HL-60/S4 treated with retinoic acid at 250 ng/mL for 4 days and 3 days (cell line): ENCODE results near the gene DPP10.
"Not testable (repeated sequence)": the region's sequence is repeated elsewhere in the genome, so short reads cannot be mapped to it uniquely, and the experiment has no call there.

Experiments used
- in situ Hi-C: fragments of 300-500 bp; cut with MboI; formaldehyde crosslinking; loops from 2 replicates; pipeline ENCODE4 v1.7.0; 2022; ENCODE audit warnings: low sequenced_read_pairs

Gene DPP10

DNA sequence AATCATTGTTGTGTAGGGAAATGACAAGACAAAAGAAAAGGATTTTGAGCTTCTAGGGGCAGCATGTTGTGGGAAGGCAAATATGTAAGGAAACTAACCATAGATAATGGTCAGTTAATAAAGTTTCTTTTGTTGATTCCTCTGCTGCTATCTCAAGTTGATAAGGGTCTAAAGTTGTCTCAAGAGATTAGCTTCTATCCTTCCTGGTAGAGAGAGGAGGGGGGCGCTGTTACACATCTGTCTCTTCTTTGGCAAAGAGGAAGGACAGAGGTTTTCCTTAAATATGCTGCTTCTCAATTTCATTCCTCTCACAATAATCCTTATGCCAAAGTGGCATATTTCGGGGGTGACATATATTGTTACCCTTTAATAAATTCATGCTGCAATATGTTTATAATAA, 944.0 kb downstream of the DPP10 start:
- in situ Hi-C loops: no loop called here

DNA sequence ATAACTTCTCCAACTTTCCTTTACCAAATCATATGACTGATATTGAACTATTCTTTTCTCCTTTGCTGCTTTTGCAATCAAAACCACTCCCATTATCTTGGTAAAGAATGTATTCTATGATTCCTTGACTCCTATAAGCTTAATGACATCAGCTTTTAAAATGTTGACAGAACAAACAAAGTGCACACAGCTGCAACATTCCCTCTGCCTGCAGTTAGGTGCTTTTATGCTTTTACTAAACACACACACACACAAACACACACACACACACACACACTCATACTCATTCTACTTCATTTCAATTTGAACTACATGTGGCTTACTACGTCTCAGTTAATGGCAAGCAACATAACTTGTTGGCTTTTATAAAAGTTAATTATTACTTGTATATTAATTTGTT, 946.6 kb downstream of the DPP10 start:
- in situ Hi-C loops: no loop called here

DNA sequence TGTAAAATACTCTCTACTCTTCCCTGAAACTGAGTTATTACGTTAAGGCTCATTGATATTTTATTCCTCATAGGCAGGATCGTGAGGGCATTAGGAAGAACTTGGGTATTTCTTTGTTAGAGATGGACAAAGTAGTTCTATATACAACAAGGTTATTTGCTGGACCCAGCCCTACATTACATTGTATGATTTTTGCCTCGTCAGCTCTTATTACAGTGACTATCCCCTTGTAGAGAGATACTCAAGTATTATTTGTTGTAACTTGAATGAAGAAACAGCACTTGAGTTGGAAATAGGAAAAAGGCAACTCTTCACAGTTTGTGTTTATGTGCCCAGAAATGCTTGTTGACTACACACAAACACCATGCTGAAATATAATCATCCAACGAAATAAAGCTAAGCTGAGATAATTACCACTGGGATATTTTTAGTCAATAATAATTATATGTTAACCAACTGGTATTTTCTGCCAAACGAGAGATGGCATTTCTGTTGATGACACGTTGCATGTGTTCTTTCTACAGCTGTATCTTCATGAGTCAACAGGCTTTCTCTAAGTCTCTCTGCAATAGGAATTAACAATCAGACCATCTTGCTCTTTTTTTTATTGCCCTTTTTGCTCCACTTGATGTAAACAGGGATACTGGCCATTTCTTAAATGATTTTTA, 947.6 kb downstream of the DPP10 start:
- in situ Hi-C loops: no loop called here

DNA sequence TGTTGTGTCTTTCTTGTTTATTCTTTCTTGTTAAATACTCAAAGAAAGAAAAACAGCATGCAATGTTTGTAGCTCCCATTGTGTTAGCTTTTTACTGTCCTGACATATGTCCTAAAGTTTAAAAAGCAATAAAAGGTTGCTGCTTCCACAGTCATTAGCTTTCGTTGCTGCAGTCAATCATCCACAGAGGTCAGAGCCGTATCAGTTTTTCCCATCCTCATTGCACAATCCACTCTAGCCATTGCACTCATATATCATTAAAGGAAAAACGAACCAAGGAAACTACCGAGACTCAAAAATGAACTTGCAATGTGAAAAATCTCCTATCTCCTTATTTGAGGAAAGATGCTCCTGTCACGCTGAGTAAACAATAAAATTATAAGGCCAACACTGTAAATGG, 954.1 kb downstream of the DPP10 start:
- in situ Hi-C loops: no loop called here

DNA sequence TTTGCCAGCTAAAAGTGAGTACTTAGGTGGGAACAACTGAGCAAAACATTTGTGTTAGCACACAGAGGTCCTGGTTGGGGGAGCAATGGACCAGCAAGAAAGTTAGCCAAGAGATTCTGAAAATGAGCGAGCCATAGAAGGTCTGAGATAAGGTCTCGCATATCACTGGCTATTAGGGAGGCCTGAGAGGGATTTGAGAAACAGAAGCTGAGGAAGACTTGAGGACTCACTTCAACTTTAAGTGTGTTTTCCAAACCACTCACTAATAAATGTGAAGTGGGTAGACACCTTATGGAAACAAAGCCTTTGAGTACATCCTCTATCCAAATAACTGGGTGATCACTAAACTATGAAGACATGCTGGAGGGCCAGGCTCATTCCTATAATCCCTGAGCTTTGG, 958.5 kb downstream of the DPP10 start:
- in situ Hi-C loops: no loop called here

DNA sequence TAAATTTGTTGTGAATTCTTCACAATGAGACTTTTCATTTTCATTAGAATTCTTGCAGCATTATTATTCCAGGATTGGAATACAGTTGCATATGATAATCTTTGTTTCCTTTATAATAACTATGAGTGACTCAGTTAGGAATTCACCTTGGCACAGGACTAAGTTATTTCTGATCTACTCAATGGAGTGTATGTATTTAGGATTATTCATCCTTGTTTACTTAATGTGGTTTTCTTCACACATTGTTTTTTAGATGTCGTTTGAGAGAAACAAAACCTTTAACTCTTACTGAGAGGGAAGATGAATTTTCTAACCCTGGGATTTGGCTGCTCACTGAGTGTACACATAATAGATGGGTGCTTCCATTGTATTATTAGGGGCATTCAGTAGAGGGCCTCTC, 970.1 kb downstream of the DPP10 start:
- in situ Hi-C loops: no loop called here

DNA sequence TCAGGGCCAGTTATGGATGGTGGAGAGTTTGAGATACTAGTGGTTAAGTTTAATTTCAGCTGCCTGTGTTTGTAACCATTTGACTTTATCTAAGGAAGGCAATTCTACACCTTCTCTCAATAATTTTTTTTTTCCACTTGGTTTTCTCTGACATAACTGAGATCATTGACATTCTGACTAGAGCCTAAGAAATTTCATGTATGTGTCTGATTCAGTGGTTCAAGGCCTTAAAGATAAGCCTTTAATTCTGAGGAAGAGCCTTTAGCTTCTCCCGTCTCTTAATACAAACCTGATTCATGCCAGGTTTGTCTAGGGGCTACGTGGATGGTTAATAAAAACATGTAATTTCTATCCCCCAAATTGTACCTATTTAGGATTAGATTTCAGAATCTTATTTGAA, 971.4 kb downstream of the DPP10 start:
- in situ Hi-C loops: no loop called here

DNA sequence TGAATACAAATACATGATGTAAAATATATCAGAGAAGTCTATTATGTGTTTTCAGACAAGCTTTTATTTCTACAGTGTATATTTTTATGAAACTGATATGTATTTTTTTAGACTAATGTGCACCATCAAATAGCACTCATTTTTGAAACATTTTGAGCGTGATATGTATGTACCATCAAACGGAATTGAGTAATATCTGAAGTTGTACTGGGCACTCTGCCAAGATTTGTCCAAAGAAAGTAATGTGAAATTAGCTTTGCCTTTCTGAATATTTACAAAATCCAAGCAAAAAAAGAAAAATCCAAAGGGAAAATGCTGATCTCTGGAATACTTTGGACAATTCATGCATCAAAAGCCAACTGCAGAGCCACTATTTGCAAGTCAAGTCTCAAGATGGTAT, 972.0 kb downstream of the DPP10 start:
- in situ Hi-C loops: no loop called here

DNA sequence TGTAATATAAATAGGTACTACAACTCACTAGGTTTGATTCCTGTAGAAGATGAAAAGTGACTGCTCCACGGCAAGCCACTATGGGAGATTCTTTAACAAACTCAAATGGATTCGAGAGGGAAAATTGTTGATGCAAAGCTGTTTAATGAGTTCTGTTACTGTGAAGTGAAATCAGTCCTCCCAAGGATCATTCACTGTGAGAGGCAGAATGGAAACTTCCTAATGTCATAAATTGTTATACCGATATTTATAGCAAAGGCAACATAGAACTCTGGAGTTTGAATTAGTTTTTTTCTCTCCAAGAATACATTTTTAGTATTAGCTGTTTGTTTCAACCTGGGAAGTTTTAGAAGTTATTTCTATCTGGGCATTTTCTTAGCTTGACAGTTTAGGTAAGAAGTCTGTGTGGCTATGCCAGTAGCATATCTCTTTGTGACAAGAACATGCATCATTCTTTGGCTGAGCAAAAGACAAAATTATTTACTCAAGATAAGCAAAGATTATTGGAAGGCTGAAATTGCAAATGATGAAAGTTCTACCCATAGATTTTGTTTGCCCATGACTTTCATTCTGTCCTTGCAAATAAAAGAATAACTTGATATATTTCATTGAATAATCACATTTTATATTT, 979.7 kb downstream of the DPP10 start:
- in situ Hi-C loops: no loop called here

DNA sequence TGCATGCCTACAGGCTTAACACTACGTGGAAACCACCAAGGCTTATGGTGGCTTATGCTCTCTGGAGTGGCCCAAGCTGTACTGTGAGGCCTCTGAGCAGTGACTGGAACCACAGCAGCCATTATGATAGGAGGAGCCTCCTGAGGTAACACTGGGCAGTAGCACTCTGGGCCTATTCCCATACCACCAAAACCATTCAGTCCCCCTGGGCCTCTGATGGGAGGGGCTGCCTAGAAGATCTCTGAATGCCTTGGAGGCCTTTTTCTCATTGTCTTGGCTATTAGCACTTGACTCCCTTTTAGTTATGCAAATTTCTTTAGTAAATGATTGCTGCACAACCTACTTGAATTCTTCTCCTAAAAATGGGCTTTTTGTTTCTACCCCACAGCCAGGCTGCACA, 985.0 kb downstream of the DPP10 start:
- in situ Hi-C loops: no loop called here

DNA sequence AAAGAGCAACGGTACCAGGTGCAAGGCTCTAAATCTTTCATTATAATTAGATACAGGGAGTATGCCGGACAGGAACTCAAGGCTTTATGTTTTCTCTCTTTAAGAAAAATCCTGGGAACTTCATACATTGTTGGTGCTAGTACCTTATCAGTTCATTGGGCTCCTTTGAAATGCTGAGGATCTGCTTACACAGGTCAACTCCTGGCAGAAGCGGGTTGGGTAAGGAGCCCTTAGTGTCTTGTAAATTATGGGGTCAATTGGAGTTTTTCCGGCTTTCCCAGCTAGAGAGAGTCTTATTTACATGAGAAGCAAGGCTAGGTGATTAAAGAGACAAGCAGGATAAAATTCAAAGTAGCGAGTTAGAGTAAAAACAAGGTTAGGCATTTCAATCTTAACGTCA, 998.3 kb downstream of the DPP10 start:
- in situ Hi-C loops: not testable (repeated sequence)

DNA sequence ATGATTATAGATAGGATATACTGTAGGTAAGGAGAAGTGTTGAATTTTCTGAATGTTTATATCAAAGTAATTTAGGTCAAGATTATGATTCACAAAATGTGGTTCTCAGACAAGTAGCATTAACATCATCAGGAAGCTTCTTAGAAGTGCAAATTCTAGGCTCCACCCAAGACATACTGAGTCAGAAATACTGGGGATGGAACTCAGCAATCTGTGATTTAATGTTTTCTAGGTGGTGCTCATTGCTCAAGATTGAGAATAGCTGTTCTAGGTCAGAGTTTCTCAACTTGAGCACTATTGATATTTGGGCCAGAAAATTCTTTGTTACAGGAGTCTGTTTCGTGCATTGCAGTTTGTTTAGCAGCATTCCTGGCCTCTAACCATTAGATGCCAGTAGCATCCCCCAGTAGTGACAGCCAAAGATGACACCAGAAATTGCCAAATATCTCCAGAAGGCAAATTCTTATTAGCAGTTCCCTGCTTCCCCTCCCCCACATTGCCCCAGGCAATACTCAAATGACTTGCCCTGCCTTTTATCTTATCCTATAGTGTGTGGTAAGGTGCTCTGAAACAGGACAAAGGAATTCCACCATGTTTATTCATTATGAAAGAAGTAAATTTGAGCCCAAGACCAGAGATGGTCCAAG, 1001.2 kb downstream of the DPP10 start:
- in situ Hi-C loops: no loop called here

DNA sequence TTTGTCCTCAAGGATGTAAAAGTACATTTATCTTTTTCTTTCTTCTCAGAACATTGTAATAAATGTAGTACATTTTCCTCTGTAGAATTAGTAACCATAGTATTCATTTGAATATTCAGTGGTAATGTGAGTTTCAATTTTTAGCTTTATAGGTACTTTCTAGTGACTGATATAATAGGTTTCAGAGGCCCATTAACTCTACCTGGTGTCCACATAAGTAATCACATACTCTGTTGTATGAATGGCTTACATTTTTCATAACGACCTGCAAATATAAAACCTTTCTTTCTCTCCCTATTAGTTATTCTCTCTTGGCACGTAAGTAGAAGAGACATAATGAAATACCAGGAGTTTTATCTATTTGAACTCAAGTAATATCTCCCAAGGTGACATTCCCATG, 1017.6 kb downstream of the DPP10 start:
- in situ Hi-C loops: no loop called here

DNA sequence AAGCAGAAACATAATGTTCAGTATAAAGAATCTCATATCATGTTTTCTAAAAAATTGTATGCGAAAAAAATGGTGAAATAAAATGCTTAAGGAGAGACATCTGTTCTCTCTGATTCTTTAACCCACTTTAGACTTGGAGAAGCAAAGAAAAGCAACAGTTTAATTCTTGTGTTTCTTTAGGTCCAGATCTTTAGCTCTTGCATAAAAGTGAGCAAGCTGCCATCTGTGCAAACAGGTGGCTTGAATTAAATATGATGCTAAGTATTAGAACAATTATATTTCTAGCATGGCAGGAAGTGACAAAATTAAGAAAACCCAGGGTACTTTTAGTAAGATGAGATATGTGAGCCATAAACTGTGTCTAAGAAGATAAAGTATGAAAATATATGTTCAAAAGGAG, 1038.3 kb downstream of the DPP10 start:
- in situ Hi-C loops: no loop called here

DNA sequence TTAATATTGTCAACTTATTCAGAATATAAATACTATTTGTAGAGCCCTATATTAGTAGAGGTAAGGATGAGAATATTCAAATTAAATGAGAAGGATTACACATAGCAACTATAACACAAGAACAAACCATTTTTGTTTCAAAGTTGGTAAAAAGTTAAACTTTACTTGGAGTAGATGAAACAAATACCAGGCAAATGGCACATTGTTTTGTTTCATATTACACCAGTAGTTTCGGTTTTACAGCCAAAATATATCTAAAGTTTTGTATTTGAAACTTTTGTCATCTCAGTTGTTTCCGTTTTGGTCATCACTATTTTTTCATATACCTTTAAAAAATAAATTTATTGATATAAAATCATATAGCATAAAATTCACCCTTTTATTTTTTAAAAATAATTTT, 1039.4 kb downstream of the DPP10 start:
- in situ Hi-C loops: no loop called here

DNA sequence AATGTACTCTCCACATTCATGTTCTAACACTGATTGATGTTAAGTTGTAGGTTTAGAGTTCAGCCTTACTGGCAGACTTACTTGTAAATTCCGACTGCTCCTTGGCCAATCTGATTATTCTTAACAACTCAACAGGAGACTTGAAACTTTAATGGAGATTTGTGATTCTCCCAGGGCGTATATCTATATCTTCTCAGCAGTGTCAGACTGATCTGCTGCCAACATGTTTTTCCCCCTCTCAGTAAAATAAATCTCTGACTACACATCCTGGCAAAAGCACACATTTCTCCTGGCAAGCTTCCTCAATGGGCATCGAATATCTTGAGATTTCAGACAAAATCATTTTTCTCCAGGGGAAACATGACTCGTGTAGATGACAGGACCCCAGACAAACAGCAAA, 1041.2 kb downstream of the DPP10 start:
- in situ Hi-C loops: no loop called here

DNA sequence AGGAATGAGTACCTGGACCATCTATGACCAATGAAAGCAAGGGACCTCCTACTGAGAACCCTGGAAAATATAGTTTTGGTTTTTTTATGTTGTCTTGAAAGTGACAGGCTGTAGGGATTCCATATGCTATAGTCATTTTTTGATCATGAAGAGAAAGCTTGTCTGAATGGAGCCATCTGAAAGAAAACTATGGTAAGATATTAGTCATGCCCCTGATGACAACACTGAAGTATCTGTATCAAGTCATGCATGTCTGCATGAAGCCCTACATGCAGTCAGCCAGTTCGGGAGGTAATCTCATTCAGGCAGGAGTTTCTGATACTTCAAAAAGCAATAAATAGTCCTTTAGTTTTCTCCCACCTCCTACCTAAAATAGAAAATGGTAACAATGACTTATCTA, 1042.0 kb downstream of the DPP10 start:
- in situ Hi-C loops: no loop called here

DNA sequence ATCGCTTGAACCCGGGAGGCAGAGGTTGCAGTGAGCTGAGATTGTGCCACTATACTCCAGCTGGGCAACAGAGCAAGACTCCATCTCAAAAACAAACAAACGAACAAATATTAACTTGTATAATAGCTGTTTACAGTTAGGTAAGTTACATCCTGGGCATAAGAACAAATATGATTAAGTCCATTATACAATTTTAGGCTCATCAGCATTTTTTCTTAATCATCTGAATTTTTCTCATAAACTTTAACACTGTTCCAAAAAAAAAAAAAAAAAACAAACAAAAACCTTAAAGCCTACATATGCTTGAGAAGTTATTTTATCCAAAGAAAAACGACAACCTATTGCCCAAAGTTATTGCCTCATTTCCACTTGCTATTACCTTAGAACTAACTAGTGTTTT, 1042.5 kb downstream of the DPP10 start:
- in situ Hi-C loops: no loop called here

DNA sequence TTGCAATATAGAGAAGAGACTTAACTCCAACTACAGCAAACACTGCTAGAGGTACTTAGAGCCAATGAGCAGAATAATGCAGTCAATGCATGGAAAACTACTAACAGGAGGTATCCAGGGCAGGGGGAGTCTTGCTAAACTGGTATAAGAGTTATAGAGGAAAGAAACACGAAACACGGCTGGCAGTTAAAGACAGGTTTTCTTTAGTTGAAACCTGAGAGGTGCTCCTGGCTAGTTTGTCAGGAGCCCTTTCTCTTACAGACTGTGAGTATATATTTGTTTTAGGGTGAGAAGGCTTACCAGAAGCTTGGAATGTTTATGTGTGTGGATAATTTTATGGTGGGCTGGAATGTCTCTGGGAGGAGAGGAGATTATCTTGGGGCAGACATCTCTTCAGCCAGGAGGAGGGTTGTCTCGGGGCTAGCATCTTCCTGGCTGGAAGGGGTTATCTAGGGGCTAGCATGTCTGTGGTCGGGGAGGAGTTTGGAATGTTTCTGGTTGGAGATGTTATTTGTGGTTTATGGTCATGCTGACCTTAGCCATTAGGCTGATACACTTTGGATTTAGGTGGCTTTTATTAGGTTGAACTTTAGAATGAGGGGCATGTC, 1048.8 kb downstream of the DPP10 start:
- in situ Hi-C loops: no loop called here

DNA sequence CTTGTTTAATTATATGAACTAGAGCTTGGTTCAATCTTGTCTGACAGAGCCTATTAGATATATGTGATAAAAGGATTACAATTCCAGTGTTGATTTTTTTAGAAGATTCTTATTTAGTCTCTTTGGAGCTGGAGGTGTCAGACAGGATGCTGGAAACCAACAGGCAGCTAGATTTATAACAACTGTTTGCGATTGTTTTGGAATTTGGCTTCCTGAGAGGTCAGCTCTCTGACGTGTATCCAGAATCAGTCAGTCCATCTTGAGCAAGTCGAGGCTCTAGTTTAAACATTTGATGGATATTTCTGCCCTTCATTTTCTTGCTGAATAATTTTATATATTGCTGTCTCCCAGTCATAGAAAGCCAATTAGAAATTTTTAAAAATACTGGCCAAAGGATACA, 1062.9 kb downstream of the DPP10 start:
- in situ Hi-C loops: no loop called here

DNA sequence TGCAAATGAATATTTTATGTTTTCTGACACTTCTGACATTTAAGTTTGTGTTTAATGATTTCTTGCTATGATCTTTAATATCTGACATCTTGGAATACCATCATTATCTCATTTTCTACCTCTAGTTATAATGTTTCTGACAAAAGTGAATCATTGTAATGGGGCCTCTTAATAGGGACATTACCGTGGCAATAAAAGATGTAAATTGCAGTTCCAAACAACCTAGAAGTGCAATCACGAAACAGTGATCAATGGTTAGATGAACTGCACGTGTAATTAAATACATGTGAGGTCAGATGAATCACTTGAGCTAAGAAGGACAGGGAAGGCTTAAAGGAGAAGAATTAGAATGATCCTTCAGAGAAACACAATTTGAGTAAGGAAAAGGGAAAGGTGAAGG, 1078.3 kb downstream of the DPP10 start:
- in situ Hi-C loops: no loop called here

DNA sequence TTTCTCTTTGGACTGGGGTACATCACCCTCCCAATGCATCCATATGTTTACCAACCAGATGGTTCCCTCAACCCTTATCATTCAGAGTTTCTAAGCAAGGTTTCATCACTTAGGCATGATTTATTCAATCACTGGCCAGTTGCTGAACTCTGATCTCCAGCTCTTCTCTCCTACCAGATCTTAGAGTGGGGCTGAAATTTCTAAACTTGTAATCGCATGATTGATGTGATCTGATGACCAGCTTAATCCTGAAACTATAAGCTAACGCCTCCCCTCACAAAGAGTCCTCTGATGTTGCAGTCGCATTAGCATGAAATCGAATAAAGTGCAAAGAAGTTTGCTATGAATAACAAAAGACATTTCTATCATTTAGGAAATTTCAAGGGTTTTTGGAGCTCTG, 1082.0 kb downstream of the DPP10 start:
- in situ Hi-C loops: no loop called here
